ENCODE measurements around the gene S100A3. TPM values are rescaled to one million over a fixed set of nuclear protein-coding genes. Genes with fewer than 3 reads are reported as not detected.

S100A3 gene
- total and polyA plus RNA-seq, 2 of the 13 experiments (the other 11 are each of a cell fraction or from before 2014, with no cell fraction given) = 2.5 to 4.5 TPM

DNA sequence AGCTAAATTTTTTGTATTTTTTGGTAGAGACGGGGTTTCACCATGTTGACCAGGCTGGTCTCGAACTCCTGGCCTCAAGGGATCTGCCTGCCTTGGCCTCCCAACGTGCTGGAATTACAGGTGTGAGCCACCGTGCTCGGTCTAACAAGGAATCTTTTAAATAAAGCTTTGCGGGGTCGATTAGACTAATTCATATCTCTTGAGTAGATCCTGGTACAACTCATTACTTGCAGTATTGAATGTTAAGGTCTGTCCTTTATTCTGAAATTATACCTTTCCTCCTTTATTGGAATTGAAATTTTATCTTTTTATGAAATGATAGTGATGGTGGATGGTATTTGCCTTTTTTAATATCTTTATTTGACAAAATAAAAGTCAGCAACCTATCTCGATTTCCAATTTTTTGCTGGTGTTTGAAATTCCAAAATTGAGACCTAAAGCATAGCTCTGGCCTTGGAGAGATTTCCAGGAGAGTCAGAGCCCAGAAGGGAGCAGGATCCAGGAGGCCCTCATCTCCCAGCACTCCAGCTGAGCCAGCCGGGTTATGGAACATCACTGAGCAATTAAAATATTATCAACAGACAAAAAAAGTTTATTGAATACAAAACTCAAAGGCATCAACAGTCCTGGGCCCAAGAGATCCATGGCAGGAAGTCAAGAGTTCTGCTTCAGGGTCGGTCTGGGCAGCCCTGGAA, 11.9 kb upstream of the S100A3 start:
- Histone ChIP-seq H3K27ac (ENCODE audit: extremely low read length, insufficient read depth, low read length) (no peak overlapping the region), H3K9ac (ENCODE audit: insufficient read depth, low read depth, low read length) (no peak overlapping the region), H3K79me2 (ENCODE audit: insufficient read depth, low read length) (no peaks in the 10 kb centered on the region), H3K9me3 (ENCODE audit: low read length) (no peaks in the 10 kb centered on the region), H4K20me1 (ENCODE audit: insufficient read depth, low read length) (no peaks in the 10 kb centered on the region), H3K4me2 (ENCODE audit: low read depth, low read length) (no peak overlapping the region), H3K4me1 (ENCODE audit: insufficient read depth, low read length) (peaks cover 8% of the 10 kb centered on the region), H3K27me3 (ENCODE audit: control insufficient read depth in 1 of 2, insufficient read depth in 2 of 2, low read length in 2 of 2) (no peaks in the 10 kb centered on the region), H3K36me3 (replicated peaks in 1 of 2; ENCODE audit: control insufficient read depth in 1 of 2, insufficient read depth in 2 of 2, low read length in 2 of 2) (no peaks in the 10 kb centered on the region), H3K4me3 (replicated peaks in 1 of 3; ENCODE audit: insufficient read depth in 1 of 3, low read depth in 2 of 3, low read length in 3 of 3) (no peak overlapping the region), H2AFZ (ENCODE audit: low read length) (no peak overlapping the region)
- BruUV-seq (replicated peaks) = no TSS peak
- no peak for FAIRE-seq
- in situ Hi-C loops (cut with HindIII; ENCODE audit: extremely low pct_ligation_motif_present, low pct_unique_long_range_greater_than_20kb) (no loop called here), intact Hi-C loops (cut with micrococcal nuclease; ENCODE audit: unreplicated experiment) (no loop called here)
- no peak for DNase-seq (ENCODE audit: low spot score)
- no peak for ATAC-seq
- POLR2A ChIA-PET = interaction anchor here (1.3 kb wide), 1 partner anchor 8 kb away, joined by 5 read pairs; no protein-coding TSS in a partner anchor
- no peak for TF ChIP-seq KAT7 (CRISPR knock-in tag; IDR thresholded peaks at IDR 0.05; ENCODE audit: borderline replicate concordance)
- no peak for TF ChIP-seq GTF2F1 (IDR thresholded peaks at IDR 0.05; ENCODE audit: low read length)
- no peak for TF ChIP-seq ZC3H4 (CRISPR knock-in tag; IDR thresholded peaks at IDR 0.05; ENCODE audit: borderline replicate concordance)
- no peak for TF ChIP-seq ZNF432 (CRISPR knock-in tag; IDR thresholded peaks at IDR 0.05; ENCODE audit: borderline replicate concordance)
- TF ChIP-seq ZNF253 (CRISPR knock-in tag; IDR thresholded peaks at IDR 0.05; ENCODE audit: borderline replicate concordance) = no peak
- TF ChIP-seq LCORL (IDR thresholded peaks at IDR 0.05) = no peak
- TF ChIP-seq LCORL (CRISPR knock-in tag; IDR thresholded peaks at IDR 0.05) = no peak
- TF ChIP-seq, protein P1, sequence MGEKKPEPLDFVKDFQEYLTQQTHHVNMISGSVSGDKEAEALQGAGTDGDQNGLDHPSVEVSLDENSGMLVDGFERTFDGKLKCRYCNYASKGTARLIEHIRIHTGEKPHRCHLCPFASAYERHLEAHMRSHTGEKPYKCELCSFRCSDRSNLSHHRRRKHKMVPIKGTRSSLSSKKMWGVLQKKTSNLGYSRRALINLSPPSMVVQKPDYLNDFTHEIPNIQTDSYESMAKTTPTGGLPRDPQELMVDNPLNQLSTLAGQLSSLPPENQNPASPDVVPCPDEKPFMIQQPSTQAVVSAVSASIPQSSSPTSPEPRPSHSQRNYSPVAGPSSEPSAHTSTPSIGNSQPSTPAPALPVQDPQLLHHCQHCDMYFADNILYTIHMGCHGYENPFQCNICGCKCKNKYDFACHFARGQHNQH (CRISPR knock-in tag; IDR thresholded peaks at IDR 0.05) = no peak
- TF ChIP-seq ZBTB1 (CRISPR knock-in tag; IDR thresholded peaks at IDR 0.05; ENCODE audit: borderline replicate concordance) = no peak
- TF ChIP-seq, protein P2, sequence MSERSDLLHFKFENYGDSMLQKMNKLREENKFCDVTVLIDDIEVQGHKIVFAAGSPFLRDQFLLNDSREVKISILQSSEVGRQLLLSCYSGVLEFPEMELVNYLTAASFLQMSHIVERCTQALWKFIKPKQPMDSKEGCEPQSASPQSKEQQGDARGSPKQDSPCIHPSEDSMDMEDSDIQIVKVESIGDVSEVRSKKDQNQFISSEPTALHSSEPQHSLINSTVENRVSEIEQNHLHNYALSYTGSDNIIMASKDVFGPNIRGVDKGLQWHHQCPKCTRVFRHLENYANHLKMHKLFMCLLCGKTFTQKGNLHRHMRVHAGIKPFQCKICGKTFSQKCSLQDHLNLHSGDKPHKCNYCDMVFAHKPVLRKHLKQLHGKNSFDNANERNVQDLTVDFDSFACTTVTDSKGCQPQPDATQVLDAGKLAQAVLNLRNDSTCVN (CRISPR knock-in tag; IDR thresholded peaks at IDR 0.05; ENCODE audit: borderline replicate concordance) = no peak
- no peak for TF ChIP-seq TOE1 (CRISPR knock-in tag; IDR thresholded peaks at IDR 0.05)
- no peak for TF ChIP-seq TMF1 (CRISPR knock-in tag; IDR thresholded peaks at IDR 0.05; ENCODE audit: low read depth)
- TF ChIP-seq ZFP41 (CRISPR knock-in tag; IDR thresholded peaks at IDR 0.05; ENCODE audit: borderline replicate concordance) = no peak
- TF ChIP-seq, protein P3, sequence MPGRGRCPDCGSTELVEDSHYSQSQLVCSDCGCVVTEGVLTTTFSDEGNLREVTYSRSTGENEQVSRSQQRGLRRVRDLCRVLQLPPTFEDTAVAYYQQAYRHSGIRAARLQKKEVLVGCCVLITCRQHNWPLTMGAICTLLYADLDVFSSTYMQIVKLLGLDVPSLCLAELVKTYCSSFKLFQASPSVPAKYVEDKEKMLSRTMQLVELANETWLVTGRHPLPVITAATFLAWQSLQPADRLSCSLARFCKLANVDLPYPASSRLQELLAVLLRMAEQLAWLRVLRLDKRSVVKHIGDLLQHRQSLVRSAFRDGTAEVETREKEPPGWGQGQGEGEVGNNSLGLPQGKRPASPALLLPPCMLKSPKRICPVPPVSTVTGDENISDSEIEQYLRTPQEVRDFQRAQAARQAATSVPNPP (CRISPR knock-in tag; IDR thresholded peaks at IDR 0.05) = no peak
- WGBS (ENCODE audit: low lambda C conversion rate) = 60% methylated on average over 10 of the region's 10 CpGs
- CTCF ChIA-PET (ENCODE audit: low intra/inter-chr PET ratio, low total read pairs) = no interaction called here

All from HepG2 (cell line).